Measurements from ENCODE around the gene FAM186B.
"Not testable (repeated sequence)": the region's sequence is repeated elsewhere in the genome, so short reads cannot be mapped to it uniquely, and the experiment has no call there.

Gene FAM186B, protein sequence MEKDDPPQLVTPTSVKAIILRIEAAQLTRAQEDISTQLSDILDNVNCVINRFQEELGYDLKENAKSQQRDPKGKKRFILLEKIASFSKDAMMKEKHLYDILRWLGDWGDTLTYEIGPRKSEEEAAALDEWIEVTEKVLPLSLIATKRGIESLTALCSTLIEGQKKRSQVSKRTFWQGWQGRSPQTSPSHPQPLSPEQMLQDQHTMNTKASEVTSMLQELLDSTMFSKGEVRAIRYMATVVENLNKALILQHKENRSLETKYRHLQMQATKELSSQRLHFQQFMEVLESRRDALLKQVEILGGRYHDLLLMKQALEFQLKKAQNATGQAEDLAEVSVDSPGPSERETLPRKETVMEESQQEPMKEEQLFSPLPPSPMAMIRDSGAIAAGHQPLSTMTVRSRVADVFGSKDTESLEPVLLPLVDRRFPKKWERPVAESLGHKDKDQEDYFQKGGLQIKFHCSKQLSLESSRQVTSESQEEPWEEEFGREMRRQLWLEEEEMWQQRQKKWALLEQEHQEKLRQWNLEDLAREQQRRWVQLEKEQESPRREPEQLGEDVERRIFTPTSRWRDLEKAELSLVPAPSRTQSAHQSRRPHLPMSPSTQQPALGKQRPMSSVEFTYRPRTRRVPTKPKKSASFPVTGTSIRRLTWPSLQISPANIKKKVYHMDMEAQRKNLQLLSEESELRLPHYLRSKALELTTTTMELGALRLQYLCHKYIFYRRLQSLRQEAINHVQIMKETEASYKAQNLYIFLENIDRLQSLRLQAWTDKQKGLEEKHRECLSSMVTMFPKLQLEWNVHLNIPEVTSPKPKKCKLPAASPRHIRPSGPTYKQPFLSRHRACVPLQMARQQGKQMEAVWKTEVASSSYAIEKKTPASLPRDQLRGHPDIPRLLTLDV
- 0 to 1.2 (median 0.71) reads per million in 4 experiments for total RNA-seq

DNA sequence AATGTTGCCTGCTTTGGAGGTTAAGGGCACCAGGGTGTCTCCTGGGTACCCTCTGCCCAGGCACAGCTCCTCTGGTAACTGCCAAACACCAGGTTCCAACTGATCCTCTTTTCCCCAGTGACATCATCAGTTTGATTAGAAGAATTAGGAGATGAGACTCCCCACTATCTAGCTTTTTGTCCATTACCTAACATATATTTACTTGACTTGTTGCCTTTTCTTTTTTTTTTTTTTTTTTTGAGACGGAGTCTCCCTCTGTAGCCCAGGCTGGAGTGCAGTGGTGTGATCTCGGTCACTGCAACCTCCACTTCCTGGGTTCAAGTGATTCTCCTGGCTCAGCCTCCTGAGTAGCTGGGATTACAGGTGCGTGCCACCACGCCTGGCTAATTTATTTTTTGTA is at the start of gene FAM186B:
Gene FAM186B (minus strand): TSS at position 101 of the 400 bp plus-strand sequence. CDS start 162 bp downstream, outside the sequence.
- not testable (repeated sequence) for DNase-seq

DNA sequence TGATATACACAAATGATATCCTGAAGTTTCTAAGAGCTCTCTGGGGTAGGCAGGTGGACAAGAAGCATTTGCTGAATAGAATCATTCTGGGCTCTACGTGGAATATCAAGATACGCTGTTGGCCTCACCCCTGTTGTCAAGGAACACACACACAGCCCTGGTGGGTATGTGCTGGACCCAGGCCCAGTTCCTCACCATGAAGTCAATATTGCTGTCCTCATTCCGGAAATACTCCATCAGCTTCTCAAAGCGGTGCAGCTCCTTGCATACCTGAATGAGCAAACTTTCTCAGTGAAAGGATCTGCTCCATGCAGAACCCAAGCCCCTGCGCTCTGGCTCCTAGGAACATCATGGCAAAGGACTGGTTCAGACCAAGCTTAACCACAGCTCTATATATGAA is 49.3 kb upstream of the FAM186B start:
- DNase-seq: no peak

DNA sequence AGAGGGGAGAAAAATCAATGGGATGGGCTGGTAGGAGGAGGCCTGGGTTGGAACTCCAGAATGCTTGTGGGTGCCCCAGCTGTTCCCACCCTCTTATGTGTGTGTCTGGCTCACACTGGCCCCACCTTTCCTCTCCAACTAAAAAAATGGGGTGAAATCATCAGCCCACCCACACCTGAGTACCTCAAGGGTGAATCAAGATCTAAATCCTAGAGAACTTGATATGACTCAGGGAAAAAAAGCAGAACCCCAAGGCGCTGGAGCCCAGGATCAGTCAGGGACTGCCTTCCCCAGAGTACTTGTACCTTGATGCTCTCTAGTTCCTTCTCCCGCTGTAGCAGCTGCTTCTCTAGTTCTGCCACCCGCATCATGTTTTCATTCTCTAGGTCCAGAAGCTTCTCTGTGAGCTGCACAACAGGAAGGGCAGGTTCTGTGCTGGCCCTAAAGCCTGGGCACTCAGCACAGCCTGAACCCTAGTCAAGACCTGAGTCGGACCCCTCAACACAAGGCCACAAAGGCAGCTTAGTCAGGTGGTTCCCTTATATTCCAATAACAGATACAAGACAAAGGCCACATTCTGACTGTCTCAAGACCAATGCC is 47.6 kb upstream of the FAM186B start:
- no peak for DNase-seq

DNA sequence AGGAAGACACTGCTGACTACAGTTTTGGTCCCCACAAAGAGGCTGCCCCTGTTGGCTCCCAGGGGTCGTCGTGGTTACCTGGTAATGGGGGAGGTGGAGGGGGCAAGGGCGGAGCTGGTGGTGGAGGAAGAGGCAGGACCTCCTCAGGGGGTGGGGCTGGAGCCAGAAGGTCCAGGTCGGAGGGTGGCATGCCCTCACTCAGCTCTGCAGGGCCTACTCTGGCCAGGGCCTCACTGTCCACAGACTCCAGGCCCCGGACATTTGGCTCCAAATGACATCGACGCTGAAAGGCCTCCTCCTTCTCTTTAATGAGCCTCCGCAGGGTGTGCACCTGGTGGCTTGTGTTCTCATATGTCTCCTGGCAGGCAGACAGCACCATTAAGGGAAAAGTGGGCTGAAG is 46.4 kb upstream of the FAM186B start:
- DNase-seq: no peak

DNA sequence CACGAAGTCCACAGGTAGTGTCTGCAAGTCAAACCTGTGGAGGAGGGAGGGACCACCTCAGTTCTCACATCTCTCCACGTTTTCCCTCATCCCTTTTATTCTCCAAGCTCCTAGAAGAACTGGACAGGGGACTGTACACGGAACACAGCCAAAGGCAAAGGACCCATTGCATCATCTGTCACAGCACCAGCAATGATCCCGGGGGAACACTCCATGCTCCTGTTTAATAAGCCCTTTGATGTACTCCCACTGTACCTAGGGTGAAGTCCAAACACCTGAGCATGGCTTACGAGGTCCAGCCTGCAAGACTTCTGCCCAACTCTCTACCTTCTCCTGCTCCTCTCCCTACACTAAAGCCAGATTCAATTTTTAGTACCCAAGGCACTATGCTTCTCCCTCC is 44.5 kb upstream of the FAM186B start:
- DNase-seq: no peak

DNA sequence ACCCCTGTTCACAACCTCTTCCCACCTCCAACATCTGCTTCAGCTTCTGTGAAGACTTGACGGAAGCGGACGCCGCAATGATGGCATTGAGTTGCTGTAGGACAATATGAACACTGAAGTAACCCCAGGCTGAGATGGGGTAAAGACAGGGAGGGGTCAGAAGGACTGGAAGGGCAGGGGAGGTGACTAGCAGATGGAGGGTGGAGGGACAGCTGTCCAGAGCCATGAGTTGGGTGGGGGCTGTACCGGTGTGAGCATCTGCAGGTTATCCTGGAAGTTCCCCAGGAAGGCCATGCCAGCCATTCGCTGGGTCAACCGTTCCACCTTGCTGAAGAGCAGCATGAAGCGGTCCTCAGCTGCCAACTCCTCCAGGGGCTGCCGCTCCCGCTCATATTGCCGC is 44.0 kb upstream of the FAM186B start:
- DNase-seq: no peak

DNA sequence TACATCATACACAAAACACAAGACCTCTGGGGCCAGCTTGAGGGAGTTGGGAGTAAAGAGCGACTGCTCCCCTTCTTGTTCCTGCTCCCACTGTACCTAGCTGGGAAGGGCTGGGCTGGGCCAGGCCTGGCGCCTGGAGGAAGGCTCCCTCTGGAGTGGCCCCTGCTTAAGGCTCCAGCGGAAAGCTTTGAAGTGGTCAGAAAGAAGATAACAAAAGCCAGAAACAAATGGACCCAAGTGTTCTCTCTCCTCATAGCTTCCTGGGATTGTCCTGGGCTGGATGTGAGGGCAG is 43.2 kb upstream of the FAM186B start:
- DNase-seq: no peak

DNA sequence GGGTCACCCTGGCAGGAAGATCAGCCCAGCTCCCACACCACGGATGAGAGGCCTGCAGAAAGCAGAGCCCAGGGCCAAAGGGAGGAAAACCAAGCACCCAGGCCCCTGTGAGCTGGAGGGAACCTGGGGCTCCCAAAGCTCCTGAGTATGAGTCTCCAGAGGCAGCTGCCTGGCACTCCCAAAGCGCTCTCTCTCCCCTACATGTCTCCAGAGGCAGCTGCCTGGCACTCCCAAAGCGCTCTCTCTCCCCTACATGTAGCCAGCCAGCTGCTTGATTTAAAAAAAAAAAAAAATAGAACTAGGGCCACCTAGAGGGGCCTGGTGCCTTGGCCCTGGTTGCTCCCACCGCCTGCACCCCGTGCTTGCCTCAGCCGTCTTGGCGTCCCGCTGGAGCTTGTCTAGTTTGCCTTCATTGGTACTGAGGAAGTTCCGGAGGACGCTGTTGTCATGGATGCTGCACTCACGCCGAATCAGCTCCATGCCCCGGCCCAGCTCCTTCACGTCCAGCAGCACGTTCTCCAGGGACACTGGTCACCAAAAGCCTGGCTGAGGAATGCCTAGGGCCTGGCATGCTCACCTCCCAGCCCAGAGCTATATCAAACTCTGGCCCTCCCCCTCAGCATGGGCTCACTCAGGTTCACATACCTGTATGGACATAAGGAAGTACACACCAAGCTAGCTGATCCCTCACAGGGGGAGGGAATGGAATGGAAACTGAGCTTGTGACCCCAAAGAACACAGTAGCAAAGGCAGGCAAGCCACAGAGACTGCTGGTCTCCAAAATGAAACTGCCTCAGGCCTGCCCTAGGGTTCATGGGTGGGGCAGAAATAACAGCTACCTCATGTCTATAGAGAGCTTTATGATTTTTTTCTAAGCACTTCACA is 42.6 kb upstream of the FAM186B start:
- no peak for DNase-seq

DNA sequence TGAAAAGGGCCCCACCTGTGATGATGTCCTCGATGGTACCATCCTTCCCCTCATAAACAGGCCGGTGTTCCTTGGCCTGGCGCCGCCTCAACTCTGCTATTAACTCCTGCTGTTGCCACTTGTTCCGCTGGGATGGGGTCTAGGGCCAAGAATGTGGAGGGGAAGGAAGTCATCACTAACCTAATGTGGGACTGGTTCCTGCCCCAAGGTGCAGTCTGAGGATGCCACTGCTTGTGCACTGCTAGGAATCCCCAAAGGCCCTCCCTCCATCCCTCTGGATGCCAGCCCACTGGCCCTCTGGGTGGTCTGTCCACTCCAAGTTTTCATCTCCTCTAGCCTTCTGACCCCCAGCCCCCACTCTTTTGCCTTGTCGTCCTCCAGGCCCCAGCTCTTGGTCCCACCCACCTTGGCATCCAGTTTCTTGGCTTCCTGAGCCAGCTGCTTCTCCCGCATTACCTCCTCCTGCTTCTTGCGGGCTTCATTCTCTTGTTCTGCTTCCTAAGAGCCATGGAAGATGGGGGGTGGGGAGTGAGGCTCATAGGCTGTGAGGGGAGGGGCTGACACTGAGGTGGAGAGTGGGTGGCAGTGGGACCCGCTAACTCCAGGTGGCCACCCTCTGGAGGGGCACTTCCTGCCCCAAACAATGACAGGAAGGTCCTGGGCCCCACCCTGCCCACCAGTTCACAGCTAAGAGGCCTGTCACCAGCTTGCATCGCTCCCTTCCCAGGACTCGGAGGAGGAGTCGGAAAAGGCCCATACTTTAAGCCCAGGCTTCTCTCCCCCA is 41.6 kb upstream of the FAM186B start:
- no peak for DNase-seq

DNA sequence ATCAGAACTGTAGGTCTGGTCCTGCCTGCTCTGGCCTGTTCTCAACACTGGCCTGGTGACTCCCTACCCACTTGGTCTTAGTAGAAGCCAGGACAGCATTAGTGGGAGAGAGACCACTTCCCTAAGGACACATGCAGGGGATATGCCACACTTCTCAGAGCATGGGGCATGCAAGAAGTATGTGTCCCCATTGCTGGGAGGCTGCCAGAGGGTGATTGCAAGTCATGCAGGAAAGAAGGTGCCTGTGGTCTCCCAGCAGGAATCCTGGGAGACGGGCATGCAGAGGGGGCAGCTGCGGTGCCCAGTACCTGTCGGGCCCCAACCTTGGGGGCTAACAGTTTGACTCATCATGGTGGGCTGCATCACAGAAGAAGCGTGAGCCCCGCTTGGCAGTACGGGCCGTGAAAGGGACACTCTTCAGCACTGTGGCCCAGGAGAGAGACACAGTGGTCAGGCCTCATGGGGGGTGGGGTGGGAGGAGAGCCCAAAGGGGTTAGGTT is 40.9 kb upstream of the FAM186B start:
- DNase-seq: no peak

DNA sequence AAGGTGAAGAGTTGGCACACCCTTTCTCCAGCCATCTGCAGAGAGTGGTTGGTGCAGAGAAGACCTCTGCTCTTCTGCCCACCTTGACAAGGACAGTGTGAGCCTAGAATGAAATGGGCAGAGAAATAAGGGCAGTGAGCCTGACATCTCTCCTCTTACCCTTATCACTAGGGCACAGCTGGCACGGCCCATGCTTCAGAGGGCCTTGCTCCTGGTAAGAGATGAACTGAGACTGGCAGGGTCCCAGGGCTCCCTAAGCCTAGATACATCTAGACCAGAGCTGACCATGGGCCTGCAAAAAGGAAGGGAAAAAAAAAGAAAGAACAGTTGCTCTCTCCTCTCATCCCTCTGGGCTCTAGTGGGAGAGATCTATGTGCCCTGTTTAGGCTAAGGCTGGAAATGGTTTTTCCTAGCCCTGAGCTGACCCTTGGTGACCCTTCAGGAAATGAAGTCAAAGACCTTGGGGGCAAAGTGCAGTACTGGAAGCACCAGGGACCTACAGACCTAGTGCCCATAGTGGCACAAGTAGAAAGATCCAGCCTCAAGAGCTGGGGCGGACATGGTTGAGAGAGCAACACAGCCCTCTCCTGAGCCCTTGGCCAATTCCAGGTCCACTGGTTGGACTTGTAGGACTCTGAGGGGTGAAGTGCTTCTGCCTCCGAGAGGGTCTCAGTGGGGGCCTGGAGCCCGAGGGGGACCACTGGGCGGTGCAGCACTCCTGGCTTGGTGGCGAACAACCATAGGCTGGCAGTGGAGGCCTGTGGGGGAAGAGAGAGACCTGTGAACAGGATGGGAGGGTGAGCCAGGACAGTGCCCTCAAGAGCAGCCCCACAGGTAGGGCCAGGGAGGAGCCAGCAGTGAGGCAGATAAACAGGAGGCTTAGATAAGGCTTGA is 40.0 kb upstream of the FAM186B start:
- no peak for DNase-seq

DNA sequence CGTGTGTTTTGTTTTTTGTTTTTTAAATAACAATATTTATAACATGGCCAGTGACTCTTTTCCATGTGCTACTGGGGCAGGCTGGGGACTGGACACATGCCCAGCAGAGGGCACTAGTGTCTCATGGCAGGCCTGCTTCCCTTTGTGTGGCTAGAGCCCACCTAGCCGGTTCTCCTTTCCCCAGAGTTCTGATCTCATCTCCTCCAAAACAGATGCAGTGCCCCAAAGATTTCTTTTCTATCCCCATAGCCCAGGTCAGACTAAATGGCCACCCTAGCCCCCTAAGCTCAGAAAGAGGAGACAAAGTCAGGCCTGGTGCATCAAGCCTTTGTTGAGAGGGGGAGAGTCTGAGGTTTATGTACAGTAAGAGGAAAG is 39.2 kb upstream of the FAM186B start:
- peak; percentile 74 for DNase-seq

DNA sequence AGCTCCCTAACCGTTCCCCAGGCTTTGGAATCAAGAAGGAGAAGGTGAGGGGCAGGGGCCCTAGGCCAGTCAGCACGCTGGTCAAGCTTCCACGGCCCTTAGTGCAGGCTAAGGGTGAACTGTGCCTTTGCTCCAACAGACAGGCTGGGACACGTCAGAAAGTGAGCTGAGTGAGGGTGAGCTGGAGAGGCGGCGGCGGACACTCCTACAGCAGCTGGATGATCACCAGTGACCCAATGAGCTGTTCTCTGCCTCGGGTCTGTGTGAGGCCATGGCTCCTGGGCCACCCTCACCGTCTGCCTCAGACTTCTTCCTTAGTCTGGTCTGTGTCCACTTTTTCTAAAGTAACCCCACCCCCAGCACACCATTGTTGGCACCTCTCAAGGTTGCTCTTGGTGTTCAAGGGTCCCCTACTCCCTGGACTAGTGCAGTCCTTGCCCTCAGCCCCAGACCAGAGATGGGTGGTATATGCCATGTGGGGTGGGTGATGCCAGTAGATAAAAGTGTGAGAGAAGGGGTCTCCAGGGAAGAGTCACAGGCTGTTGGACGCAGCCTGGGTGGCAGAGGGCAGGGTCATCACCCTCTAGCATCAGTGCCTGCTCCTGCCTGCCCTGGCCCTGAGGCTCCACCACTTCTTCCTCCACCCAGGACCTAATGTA is 38.7 kb upstream of the FAM186B start:
- no peak for DNase-seq

DNA sequence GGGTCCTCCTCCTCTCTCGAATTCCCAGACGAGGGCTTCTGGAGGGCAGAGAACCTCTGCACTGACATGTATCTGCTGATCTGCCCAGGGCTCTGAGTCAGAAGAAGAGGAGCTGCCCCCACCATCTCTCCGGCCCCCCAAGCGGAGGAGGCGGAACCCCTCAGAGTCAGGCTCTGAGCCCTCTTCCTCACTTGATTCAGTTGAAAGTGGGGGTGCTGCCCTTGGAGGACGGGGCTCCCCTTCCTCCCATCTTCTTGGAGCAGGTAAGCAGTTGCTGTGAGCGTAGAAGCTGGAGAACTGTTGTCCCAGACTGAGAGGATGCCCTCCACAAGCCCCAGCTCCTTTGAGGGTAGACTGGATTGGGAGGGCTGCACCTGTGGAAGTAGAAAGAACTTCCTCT is 37.7 kb upstream of the FAM186B start:
- no peak for DNase-seq

DNA sequence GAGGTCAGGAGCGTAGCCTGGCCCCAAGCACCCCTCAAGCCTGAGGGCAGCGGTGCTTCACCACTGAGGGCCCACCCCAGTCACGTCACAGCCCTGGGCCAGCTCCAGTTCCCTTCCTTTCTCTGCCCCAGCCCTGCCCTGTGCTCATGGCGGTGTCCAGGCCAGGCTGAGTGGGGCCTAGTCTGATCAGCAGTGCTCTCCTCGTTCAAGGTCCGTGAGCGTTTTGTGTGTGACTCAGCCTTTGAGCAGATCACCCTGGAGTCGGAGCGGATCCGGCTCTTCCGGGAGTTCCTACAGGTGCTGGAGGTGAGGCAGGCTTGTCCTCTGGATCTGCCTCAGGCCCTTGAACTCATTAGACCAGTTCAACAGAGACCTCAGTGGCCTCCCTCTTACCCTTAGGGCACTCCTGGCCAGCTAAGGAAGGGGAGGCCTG is 36.9 kb upstream of the FAM186B start:
- DNase-seq: no peak

DNA sequence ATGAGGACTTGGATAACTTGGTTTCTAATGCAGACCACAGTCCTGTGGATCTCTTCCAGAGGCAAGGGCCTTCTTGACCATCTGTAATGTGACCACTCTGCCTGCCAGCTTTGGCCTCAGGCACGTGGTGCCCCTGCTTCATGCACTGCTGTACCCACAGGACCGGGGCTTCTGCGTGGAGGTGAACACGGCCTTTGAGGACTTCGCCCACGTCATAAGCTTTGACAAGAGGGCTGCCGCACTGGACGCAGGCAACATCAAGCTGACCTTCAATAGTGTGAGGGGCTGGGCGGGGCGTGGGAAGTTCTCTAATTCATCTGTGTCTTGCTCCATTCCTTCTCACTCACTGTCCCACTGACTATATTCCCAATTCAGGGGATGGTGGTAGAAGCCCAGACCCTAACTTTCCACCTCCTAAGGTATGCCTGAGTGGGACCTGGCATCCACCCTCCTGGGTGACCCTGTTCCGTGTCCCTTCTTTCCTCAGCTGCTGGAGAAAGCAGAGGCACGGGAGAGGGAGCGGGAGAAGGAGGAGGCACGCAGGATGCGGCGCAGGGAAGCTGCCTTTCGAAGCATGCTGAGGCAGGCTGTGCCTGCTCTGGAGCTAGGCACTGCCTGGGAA is 36.4 kb upstream of the FAM186B start:
- no peak for DNase-seq

DNA sequence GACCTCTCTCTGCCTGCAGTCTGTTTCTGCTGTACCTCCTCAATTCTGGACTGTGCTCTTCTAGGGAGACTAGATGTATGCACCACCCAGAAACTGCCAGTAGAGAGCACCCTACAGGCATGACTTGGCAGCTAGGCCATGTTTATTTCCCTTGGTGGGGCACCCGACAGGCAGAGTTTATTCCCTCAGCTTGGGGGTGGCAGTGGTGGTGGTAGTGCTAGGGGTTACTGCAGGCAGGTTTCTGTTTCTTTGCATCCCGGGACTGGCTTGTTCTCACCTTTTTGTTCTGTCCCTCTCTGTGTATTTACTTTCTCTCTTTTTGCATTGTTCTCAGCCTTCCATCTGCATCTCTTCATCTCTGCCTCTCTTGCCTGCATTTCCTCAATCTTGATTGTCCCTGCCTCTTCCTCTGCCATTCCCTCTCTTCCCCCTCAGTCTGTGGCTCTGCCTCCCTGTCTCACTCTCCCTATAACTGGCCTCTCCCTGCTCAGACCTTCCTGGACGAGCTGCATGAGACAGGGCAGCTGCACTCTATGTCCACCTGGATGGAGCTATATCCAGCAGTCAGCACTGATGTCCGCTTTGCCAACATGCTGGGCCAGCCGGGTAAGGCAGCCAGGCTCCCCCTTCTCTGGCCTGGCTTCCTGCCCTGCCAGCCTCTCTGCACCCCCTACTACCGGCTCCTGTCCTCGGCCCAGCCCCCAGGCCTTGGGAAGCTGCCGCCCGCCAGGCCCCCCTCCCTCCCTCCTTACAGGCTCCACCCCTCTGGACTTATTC is 31.7 kb upstream of the FAM186B start:
- DNase-seq: peak; percentile 28

DNA sequence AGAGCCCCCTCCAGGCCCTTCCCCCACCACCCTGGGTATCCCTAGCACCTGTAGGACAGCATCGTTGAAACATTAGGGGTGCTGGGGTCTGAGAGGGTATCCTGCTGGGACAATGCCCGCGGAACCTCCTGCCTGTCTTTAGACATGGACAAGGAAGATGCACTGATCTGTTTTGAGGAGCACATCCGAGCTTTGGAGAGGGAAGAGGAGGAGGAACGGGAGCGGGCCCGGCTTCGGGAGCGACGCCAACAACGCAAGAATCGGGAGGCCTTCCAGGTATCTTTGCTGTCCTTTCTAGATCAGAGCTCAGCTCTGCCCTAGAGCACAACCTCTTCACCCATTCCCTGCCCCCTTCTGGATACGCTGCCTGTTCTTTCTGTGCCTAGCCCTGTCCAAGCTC is 31.1 kb upstream of the FAM186B start:
- DNase-seq: no peak

DNA sequence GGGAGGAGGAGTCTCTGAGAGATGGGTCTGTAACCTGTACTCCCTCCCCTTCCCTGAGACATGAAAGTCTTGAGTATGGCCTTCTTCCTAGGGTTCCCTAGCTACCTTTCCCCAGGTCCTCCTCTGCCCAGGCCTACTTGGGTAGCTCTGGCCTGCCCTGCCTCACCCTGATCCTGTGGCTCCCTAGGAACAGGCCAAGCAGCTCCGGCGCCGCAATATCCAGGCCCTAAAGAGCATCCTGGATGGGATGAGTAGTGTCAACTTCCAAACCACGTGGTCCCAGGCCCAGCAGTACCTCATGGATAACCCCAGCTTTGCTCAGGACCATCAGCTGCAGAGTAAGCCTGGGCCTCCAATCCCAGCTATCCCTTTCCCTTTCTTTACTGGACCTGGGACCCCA is 30.2 kb upstream of the FAM186B start:
- DNase-seq: no peak

Data from effector CD8-positive, alpha-beta T cell (primary cell).